Fibroblast of mammary gland (primary cell): ENCODE measurements around the gene NDUFV3.

Experiments used
- DNase-seq: peaks from one replicate; pipeline ENCODE4 v3.0.0-alpha.2; 2010; ENCODE audit warnings: low read depth
- H3K4me3 ChIP-seq: 2 replicates; pipeline ENCODE4 v1.5.1; 2011; ENCODE audit warnings: low read depth, mild to moderate bottlenecking, low read length, moderate library complexity; ENCODE audit not compliant: control insufficient read depth
- CTCF ChIP-seq: conservative IDR thresholded peaks from 2 replicates; pipeline ENCODE4 v1.5.1; 2011; ENCODE audit warnings: low read depth, low read length, inconsistent platforms; ENCODE audit not compliant: control insufficient read depth, insufficient read depth

NDUFV3 gene

GRCh38 chr21:42853621-42854020 lies 39.5 kb upstream of the NDUFV3 start:
- DNase-seq: no peak
- TF ChIP-seq CTCF: no peak
- no peak overlapping the region for H3K4me3 ChIP-seq

- DNase-seq: no peak
- no peak overlapping the region for H3K4me3 ChIP-seq
- TF ChIP-seq CTCF: no peak
These were observed 38.7 kb upstream of the NDUFV3 start for GRCh38 chr21:42854246-42855010.

GRCh38 chr21:42855171-42855936 lies 37.8 kb upstream of the NDUFV3 start:
- no peak for TF ChIP-seq CTCF
- DNase-seq: no peak
- H3K4me3 ChIP-seq: no peak overlapping the region

GRCh38 chr21:42855937-42856335 lies 37.2 kb upstream of the NDUFV3 start:
- DNase-seq: no peak
- TF ChIP-seq CTCF: no peak
- H3K4me3 ChIP-seq: no peak overlapping the region

- DNase-seq: no peak
- no peak for TF ChIP-seq CTCF
- no peak overlapping the region for H3K4me3 ChIP-seq
These were observed 35.9 kb upstream of the NDUFV3 start for GRCh38 chr21:42857216-42857615.

GRCh38 chr21:42858185-42858847 lies 34.8 kb upstream of the NDUFV3 start:
- no peak overlapping the region for H3K4me3 ChIP-seq
- no peak for DNase-seq
- no peak for TF ChIP-seq CTCF
